D721Med (cell line): ENCODE measurements around the gene MXD4.

Source experiments
- DNase-seq: peaks from one replicate; pipeline ENCODE4 v3.0.0; 2011; ENCODE audit warnings: low spot score; ENCODE audit not compliant: insufficient read length
- FAIRE-seq: peaks from 2 replicates; lab custom pipeline; 2011; peaks lifted over from hg19 to GRCh38; lab: Jason Lieb, UNC
- TF ChIP-seq, protein P1 (sequence below): IDR thresholded peaks from 2 replicates; pipeline ENCODE4 v1.5.1; 2012; ENCODE audit warnings: mild to moderate bottlenecking, control low read depth; ENCODE audit not compliant: insufficient read depth; ENCODE audit errors: missing control alignments

The MXD4 gene

DNA sequence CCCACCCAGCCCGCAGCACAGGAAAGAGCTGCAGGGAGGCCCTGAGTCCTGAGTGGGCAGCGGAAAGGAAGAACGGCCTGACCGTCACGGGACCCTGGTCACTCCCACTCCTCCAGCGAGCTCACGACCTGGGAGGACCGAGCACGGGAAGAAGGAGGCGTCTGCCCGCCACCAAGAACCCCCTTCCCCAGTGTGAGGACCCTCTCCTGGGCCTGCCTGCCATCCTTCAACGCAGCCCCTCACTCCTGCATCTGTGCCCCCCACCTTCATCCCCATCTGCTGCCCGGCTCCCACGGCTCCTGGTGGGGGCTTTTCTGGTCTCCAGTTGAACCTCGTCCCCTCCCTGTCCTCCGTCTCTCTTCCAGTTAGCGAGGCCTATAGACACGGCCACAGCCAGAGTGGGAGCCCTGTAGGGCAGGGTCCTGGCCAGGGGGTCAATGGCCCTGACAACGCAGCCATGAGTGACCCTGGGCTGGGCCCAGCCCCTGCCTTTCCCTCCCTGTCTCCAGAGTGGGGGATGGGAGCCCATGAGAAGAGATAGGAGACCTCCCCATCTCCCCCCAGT, 41.3 kb upstream of the MXD4 start:
- FAIRE-seq (no peak), DNase-seq (no peak)
- TF ChIP-seq, protein P1, sequence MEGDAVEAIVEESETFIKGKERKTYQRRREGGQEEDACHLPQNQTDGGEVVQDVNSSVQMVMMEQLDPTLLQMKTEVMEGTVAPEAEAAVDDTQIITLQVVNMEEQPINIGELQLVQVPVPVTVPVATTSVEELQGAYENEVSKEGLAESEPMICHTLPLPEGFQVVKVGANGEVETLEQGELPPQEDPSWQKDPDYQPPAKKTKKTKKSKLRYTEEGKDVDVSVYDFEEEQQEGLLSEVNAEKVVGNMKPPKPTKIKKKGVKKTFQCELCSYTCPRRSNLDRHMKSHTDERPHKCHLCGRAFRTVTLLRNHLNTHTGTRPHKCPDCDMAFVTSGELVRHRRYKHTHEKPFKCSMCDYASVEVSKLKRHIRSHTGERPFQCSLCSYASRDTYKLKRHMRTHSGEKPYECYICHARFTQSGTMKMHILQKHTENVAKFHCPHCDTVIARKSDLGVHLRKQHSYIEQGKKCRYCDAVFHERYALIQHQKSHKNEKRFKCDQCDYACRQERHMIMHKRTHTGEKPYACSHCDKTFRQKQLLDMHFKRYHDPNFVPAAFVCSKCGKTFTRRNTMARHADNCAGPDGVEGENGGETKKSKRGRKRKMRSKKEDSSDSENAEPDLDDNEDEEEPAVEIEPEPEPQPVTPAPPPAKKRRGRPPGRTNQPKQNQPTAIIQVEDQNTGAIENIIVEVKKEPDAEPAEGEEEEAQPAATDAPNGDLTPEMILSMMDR, result no peak

DNA sequence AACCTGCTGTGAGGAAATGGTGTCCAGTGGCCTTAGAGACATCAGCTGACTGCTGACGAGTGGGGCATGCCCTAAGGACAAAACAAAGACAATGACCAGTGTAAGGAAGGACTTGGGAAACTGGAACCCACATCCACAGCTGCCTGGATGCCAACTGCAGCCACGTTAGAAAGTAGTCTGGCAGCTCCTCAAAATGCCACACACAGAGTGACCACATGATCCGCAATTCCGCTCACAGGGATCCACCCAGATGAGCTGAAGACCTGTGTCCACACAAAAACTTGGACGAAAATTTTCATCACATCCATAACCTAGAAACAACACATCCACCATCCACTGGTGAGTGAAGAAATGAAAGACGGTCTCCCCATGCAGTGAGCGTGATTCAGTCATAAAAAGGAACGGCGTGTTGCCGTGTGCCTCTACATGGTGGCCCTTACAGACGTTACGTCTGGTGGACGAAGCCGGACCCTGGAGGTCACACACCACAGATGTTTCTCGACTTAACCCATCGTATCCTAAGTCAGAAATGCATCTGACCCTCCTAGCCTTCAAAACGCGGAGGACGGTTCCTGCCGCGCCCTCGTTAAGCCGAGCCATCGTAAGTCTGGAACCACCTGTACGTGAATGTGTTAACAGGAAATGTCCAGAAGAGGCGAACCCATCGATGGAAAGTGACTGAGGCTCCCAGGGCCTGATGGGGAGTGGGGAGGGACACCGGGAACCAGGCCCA, 40.6 kb upstream of the MXD4 start:
- TF ChIP-seq, protein P1, result no peak
- FAIRE-seq, result no peak
- no peak for DNase-seq

DNA sequence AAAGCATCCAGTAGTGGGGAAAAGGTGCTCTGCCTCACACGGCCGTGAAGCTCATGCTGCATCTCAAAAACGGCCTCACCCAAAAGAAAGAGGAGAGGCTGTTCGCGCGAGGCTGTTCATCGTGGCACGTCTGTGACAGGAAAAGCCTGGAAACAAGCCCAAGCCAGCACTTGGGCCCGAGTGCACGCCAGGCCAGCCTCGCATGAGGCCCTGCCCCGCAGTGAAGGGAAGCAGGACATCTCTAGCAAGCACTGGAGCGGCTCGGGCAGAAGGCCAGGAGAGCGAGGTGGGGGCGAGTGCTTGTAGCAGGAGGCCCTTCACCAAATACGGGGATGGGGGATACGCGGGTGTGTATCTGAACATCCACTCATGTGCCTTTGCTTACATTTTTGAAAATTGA, 39.9 kb upstream of the MXD4 start:
- FAIRE-seq (no peak), DNase-seq (no peak)
- TF ChIP-seq, protein P1, result no peak

DNA sequence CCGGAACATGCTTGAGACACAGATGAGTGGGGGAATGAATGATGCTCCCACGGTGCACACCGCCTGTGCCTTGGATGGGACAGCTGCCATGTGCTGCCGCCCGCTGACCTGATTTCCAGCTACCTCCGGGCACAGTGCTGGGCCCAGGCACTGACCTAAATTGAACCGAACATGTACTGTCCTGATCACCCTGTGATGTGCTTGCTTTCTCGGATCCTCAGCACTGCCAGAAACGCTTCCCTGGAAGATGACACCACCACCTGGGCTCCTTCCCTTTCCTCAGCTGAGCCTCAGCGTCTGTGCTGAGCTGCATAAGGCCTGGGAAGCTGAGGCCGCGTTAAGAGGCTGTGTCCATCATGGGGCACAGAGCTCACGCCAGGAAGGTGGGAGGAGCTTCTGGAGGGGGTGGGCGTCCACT, 39.3 kb upstream of the MXD4 start:
- no peak for FAIRE-seq
- TF ChIP-seq, protein P1, result no peak
- DNase-seq, result peak; percentile 2

DNA sequence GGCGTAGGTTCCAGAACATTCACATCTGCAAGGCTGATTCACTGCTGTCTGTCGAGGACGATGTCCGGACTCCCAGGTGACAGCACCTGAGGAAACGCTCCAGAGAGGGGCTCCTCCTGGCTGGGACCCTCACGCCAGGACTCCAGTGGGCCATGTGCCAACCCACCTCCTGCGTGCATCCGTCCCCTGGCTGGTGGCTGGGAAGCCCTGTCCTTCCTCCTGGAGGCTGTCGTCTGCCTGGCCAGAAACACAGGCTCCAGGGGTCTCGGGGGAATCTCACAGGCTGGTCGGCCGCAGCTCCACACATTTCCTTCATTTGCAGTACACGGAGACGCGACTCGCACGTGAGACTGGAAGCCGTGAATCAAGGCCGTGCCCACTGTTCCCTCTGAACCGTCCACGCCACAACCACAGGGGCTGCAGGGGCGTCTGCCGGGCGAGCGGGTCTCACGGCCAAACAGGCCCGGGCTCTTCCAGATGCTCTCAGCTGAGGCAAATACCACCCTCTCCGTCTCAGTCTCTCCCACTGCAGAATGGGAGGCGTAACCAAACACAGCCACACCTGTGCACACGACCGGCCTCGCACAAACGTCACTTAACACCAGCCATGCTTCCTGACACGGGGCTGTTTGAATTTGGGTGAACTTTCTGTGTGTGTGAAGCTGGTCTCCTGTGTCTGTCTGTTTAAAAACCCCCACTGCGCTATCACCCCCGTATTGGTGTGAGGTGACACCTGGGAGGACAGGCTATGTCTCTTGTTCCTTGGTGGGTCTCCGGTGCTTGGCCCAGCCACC, 38.7 kb upstream of the MXD4 start:
- TF ChIP-seq, protein P1, result no peak
- FAIRE-seq, result no peak
- no peak for DNase-seq

DNA sequence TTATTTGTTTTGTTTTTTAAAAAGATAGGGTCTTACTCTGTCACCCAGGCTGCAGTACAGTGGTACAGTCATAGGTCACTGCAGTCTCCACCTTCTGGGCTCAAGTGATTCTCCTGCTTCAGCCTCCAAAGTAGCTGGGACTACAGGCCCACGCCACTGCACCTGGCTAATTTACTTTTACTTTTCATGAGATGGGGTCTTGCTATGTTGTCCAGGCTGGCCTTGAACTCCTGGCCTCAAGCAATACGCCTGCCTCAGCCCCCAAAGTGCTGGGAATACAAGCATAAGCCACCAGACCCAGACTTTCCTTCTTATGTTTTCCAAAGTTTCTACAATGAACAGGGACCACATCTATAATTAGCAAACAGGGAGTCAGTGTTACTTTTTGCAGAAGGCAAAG, 37.9 kb upstream of the MXD4 start:
- TF ChIP-seq, protein P1, result no peak
- FAIRE-seq (no peak), DNase-seq (no peak)

DNA sequence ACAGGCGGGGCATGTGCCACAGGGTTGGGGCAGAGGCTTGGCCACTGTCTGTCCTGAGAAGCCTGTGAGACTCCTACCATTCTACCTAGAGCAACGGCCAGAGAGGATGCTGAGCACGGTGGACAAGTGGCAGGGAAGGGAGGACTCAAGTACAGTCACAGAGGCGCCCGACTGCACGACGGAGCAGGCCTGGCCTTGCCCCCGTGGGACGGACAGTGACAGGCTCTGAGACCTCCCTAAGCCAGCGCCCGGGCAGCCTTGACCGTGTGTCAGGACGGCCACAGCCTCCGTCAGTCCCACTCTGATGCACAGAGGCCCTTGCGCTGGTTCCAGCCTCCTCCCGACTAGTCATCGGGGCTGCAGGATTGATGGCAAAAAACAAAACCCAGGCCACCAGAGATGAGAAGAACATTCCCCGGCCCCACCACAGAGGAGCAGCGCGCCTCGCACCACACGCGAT, 36.7 kb upstream of the MXD4 start:
- TF ChIP-seq, protein P1, result no peak
- no peak for FAIRE-seq
- no peak for DNase-seq
